NCI-H1694 (cell line): Measurements from ENCODE around the gene CRYGN.

Experiments
- DNase-seq: peaks from one replicate; lab custom pipeline; 2025; lab: John Stamatoyannopoulos, UW

CRYGN gene

DNA sequence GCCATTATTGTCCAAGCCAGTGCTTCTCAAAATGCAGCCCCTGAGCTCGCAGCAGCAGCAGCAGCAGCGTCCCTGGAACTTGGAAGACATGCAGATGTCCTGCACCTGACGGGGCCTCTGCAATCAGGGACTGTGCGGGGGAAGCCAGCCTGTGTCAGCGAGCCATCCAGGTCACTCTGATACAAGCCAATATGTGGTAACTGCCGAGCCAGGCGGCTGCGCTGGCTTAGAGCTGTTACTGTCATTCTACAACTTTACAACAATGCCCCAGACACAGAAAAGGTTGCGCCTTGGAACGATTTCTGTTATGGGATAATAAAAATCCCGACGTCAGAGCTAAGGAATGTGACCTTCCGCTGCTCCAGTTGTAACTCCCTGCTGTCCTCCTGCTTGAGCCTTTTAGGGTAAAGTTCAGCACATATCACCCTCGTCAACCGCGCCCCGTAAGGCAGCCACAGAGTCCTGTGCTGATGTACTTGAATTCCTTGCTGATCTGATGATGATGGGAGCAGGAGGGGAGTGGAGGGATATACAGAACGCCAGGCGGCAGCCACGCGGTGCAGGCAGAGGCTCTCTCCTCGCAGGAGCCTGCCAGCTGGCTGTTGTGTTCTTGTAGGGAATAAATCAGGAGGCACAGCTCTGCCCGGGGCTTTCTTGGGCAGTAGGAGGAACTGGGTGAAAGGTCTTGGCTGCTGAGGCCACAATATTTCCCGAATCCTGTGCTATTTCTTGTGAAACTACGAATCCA, 20.0 kb upstream of the CRYGN start:
- peak; percentile 43 for DNase-seq

- DNase-seq, result no peak
Measured at GRCh38 chr7:151457534-151457933, 17.6 kb upstream of the CRYGN start.

DNA sequence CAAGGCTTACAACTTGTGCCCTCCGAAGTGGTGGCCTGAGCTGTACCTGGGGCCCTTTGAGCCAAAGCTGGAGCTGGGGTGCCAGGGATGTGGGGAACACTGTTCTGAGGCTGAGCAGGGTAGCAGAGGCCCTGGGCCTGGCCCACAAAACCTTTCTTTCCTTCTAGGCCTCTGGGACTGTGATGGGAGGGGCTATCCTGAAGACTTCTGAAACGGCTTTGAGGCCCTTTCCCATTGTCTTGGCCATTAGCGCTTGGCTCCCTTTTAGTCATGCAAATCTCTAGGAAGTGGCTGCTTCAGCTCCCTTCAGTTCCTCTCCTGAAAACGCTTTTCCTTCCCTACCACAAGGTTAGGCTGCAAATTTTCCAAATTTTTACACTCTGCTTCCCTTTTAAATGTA, 16.8 kb upstream of the CRYGN start:
- no peak for DNase-seq

GRCh38 chr7:151456276-151456675, 16.3 kb upstream of the CRYGN start:
- no peak for DNase-seq

GRCh38 chr7:151455690-151456089, 15.7 kb upstream of the CRYGN start:
- no peak for DNase-seq

GRCh38 chr7:151454932-151455530, 15.1 kb upstream of the CRYGN start:
- DNase-seq, result no peak

DNA sequence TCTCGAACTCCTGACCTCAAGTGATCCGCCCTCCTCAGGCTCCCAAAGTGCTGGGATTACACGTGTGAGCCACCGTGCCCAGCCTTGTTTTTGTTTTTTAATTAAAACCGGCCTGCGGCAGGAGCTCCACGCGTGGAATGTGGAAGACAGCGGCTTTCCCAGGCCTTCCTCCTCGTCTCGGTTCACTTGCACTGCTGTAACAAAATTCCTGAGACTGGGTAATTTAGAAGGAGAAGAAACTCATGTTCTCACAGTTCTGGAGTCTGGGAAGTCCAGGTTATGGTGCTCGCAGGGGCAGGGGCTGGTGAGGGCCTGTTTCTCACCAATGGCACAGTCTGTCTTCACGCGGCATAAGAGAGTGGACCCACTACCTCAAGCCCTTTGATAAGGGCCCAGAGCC, 14.4 kb upstream of the CRYGN start:
- no peak for DNase-seq

DNA sequence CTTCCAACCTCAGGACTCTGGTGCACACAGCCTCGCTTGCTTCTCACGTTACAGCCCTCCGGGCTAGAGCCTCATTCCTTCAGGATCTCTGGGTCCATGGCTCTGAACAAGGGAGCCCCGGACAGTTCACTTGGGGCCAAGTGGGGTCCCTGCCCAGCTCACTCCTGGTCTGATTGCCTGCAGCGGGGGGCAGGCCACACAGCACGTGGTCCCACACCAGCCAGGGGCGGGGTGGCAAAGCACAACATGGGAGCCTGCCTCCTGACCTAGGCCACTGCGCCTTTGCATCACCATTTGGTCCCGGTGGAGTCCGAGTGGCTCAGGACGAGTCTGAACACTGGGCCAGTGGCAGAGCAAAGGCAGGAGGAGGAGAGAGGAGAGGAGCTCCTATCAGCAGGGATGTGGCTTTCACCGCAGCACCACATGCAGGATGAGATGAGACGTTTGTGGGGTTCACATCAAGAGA, 13.4 kb upstream of the CRYGN start:
- DNase-seq, result no peak

DNA sequence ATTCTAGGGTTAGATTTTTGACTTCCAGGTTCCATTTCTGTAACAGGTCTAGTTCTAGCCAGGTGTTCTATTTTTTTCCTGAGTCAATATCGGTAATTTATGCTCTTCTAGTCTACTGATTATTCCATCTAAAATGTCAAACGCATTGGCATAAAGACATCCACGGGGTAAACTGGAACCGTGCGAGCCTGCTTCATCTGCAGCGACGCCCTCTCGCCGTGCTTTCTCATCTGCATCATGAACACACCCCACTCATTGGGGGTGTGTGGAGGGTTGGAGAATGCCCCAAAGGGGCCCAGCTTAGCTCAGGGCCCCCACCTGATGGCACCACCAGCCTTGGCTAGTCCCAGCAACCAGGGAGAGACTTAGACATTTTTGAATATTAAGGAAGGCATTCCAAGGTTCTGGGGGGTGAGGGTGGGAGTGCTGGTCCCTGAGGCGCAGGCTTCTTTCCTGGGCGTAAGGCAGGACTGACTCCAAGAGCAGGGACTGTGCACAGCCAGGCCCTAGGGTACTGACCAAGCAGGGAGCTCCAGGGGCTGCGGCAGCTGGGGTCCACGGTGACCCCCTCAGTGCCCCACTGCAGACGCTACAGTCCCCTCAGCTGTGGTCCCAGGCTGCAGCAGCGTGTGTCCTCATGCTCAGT, 12.9 kb upstream of the CRYGN start:
- no peak for DNase-seq

DNA sequence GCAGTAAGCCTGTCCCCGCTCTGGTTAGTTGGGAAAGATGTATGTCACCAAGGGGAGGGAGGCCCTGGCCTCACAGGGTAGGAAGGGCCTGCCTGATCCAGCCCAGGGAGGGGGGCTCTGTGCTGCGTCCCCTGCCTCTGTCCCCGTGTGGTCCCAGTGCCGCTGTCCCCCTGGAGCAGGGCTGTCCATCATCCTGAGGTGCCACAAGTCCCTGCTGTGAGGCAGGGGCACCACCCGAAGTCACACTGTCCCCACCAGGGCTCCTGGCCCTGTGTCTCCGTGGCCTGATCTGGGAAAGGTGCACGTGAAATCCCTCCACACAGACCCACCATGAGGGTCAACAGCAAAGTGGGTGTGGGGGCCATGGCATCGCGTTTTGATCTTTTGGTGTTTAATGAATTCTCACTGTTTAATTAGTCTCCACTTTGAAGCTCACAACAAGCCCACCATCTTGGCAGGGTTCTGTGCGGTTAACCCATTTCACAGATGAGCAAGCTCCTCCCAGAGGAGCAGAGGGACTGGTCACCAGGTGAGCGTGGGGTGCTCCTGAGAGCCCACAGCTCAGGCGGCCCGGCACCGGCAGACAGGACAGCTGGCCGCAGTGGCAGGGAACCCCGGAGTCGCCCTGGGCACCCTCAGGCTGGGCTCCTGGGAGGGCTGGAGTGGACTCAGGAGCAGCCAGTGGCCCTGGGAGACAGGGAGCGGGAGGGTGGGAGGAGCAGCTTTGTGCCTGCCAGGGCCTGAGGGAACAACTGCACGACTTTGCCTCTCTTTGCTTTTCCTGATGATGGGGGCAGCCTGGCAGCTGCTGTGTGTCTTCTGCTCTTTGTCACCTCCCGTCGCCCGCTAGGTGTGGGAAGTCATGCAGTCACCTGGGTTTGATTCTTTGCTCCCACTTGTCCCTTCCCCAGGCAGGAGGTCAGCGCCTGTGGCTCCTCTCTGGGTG, 12.0 kb upstream of the CRYGN start:
- no peak for DNase-seq

- DNase-seq, result no peak
Measured at GRCh38 chr7:151451156-151451555, 11.2 kb upstream of the CRYGN start.

GRCh38 chr7:151449990-151450389, 10.0 kb upstream of the CRYGN start:
- no peak for DNase-seq

DNA sequence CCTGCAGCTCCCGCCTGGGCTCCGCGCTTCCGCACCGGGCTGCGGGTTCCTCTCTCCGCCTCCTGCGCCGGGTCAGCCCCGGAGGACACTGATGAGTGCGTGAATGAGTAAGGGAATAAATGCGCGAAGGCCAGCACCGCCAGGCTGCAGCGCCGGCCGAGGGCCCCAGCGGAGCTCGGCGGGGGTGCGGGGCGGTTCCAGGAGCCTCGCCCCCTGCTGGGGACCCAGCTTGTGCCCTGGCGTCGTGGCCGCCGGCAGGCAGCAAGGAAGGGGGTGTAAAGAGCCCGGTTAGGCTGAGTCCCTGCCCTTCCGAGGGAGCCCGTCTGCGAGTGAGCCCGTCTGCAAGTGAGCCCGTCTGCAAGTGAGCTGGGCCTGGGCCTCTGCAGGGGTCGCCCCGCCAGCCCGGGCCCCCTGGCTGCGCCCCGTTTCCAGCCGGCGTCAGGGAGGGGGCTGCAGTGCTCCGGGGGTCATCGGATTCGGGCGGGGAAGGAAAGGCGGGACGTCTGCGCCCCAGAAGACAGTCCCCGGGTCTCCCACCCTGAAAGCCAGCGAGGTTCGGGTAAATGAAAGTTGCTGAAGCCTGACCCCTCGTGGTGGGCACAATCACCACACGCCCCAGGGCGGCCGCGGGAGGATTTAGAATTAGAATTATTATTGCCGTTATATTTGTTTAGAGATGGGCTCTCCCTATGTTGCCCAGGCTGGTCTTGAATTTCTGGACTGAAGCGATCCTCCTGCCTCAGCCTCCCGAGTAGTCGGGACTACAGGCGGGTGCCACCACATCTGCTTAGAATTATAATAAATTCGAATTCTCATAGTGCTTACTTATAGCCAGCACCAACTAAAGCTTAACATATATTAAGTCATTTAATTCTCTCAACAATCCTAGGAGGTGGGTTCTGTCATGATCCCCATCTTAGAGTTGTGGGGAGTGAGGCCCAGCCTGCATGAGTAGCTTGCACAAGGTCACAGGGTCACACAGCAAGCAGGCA, 8.6 kb upstream of the CRYGN start:
- peak; percentile 44 for DNase-seq

DNA sequence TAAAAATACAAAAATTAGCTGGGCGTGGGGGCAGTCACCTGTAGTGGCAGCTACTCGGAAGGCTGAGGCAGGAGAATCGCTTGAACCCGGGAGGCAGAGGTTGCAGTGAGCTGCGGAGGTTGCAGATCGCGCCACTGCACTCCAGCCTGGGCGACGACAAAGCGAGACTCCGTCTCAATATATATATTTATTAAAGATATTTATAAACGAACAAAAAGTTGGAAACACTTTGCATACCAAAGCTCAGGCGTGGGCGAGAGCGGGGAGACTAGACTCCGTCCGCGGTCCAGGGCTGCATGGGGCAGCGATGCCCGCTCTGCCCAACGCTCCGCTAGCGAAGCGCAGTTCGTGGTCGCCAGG, 7.9 kb upstream of the CRYGN start:
- DNase-seq, result no peak

GRCh38 chr7:151447312-151447711, 7.4 kb upstream of the CRYGN start:
- no peak for DNase-seq

DNA sequence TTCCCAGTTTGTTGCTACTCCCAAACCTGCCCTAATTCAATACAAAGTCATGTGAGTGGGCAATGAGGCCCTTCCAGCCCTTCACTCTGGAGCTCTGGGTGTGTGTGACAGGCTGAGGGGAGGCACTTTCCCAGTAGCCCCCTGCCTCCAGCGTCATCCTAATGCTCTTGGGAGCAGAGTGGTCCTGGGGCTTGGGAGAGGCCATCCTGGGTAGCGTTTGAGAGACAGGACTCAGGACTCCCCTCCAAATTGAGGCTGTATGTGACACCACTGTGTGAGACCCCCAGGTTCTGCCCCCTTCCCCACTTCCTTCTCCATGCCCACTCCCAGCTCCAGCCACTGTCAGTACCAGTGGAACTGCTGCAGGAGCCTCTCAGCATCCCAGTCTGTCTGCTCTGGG, 6.5 kb upstream of the CRYGN start:
- DNase-seq, result no peak

- no peak for DNase-seq
Measured at GRCh38 chr7:151444632-151445031, 4.7 kb upstream of the CRYGN start.

- no peak for DNase-seq
Measured at GRCh38 chr7:151442776-151443496, 3.0 kb upstream of the CRYGN start.

DNA sequence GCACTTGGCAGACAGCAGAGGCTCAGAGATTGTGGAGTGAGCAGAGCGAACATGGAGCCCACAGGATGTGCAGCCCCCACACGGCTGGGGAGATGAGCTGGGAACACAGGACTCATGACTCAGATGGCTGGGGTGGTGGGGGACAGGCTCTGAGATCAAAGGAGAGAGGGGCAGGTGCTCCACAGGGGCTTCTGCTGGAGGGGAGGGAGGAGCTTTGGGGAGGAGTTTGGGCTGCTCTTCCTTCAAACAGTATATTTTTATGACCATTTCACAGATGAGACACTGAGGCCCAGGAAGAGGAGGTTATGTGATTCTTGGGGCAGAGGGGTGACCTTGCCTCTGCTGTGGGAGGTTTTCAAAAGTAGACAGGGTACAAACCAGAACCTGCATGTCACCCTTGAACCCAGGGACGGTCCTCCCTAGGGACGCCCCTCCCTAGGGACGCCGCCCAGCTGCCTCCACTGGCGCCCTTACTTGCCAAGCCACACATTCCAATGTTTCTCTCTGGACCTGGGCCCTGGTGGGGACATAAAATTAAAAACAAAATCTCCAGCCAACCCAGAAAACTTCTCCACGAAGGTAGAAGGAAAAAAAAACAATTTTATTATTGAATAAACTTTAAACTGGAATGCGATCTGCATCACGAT, 981 bp upstream of the CRYGN start:
- DNase-seq, result no peak
